ENCODE data around the gene ST14.

Gene ST14

GRCh38 chr11:130174642-130175041 is 15.1 kb downstream of the ST14 start:
- peaks cover 5 to 6% of the 10 kb centered on the region in 2 donors for H3K36me3 ChIP-seq (ENCODE audit: control insufficient read depth in 1 of 2, insufficient read depth in 2 of 2, low read length in 2 of 2)
- no peak overlapping the region for H3K27ac ChIP-seq (ENCODE audit: low read depth, low read length)
- peaks cover 41 to 45% of the 10 kb centered on the region in 2 donors for H3K4me1 ChIP-seq (ENCODE audit: control insufficient read depth in 1 of 2, insufficient read depth in 2 of 2, low read length in 2 of 2)
- H3K4me3 ChIP-seq (ENCODE audit: low read depth in 1 of 2, low read length in 2 of 2): no peak overlapping the region
- no peaks in the 10 kb centered on the region for H3K9me3 ChIP-seq (ENCODE audit: control insufficient read depth in 1 of 2, low read length in 2 of 2)
- no peak overlapping the region for H3K9ac ChIP-seq (ENCODE audit: low read depth in 1 of 2, low read length in 2 of 2)
- H3K27me3 ChIP-seq (ENCODE audit: control insufficient read depth in 1 of 2, insufficient read depth in 2 of 2, low read length in 2 of 2): no peaks in the 10 kb centered on the region

DNA sequence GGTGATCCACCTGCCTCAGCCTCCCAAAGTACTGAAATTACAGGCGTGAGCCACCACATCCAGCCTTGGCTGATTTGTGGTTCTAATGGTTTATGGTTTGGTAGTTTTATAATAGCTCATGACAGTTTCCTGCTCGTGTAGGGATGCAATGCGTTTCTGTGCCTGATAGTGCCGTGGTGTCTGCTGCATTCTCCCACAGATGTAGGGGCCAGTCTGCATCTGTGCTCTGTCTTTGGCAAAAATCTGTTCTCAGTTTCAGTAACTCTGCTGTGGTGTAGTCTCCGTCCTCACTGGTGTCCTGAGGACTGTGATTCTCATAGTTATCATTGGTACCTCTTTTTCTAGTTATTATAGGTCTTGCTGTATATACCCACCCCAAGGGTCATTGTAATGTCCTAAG is 16.3 kb downstream of the ST14 start:
- no peaks in the 10 kb centered on the region for H3K9me3 ChIP-seq (ENCODE audit: control insufficient read depth in 1 of 2, low read length in 2 of 2)
- H3K4me3 ChIP-seq (ENCODE audit: low read depth in 1 of 2, low read length in 2 of 2): no peak overlapping the region
- H3K27me3 ChIP-seq (ENCODE audit: control insufficient read depth in 1 of 2, insufficient read depth in 2 of 2, low read length in 2 of 2): no peaks in the 10 kb centered on the region
- H3K4me1 ChIP-seq (ENCODE audit: control insufficient read depth in 1 of 2, insufficient read depth in 2 of 2, low read length in 2 of 2): peaks cover 41 to 48% of the 10 kb centered on the region in 2 donors
- no peak overlapping the region for H3K9ac ChIP-seq (ENCODE audit: low read depth in 1 of 2, low read length in 2 of 2)
- peaks cover 5 to 6% of the 10 kb centered on the region in 2 donors for H3K36me3 ChIP-seq (ENCODE audit: control insufficient read depth in 1 of 2, insufficient read depth in 2 of 2, low read length in 2 of 2)
- no peak overlapping the region for H3K27ac ChIP-seq (ENCODE audit: low read depth, low read length)

- peak overlapping the region; percentile 55 for H3K27ac ChIP-seq (ENCODE audit: low read depth, low read length)
- no peaks in the 10 kb centered on the region for H3K27me3 ChIP-seq (ENCODE audit: control insufficient read depth in 1 of 2, insufficient read depth in 2 of 2, low read length in 2 of 2)
- peaks cover 5 to 6% of the 10 kb centered on the region in 2 donors for H3K36me3 ChIP-seq (ENCODE audit: control insufficient read depth in 1 of 2, insufficient read depth in 2 of 2, low read length in 2 of 2)
- peaks cover 43 to 57% of the 10 kb centered on the region in 2 donors for H3K4me1 ChIP-seq (ENCODE audit: control insufficient read depth in 1 of 2, insufficient read depth in 2 of 2, low read length in 2 of 2)
- peak overlapping the region in 1 of 2 donors; percentile 54 for H3K9ac ChIP-seq (ENCODE audit: low read depth in 1 of 2, low read length in 2 of 2)
- no peaks in the 10 kb centered on the region for H3K9me3 ChIP-seq (ENCODE audit: control insufficient read depth in 1 of 2, low read length in 2 of 2)
- H3K4me3 ChIP-seq (ENCODE audit: low read depth in 1 of 2, low read length in 2 of 2): no peak overlapping the region
Observed at GRCh38 chr11:130177782-130178181, 18.2 kb downstream of the ST14 start.

GRCh38 chr11:130178441-130179339 is 19.1 kb downstream of the ST14 start:
- peaks cover 5% of the 10 kb centered on the region in 2 donors for H3K36me3 ChIP-seq (ENCODE audit: control insufficient read depth in 1 of 2, insufficient read depth in 2 of 2, low read length in 2 of 2)
- no peaks in the 10 kb centered on the region for H3K27me3 ChIP-seq (ENCODE audit: control insufficient read depth in 1 of 2, insufficient read depth in 2 of 2, low read length in 2 of 2)
- H3K4me1 ChIP-seq (ENCODE audit: control insufficient read depth in 1 of 2, insufficient read depth in 2 of 2, low read length in 2 of 2): peaks cover 40 to 58% of the 10 kb centered on the region in 2 donors
- peak overlapping the region; percentile 50 to 54 for H3K9ac ChIP-seq (ENCODE audit: low read depth in 1 of 2, low read length in 2 of 2)
- peak overlapping the region; percentile 79 for H3K27ac ChIP-seq (ENCODE audit: low read depth, low read length)
- H3K4me3 ChIP-seq (ENCODE audit: low read depth in 1 of 2, low read length in 2 of 2): peak overlapping the region in 1 of 2 donors; percentile 22
- no peaks in the 10 kb centered on the region for H3K9me3 ChIP-seq (ENCODE audit: control insufficient read depth in 1 of 2, low read length in 2 of 2)

- peaks cover 0 to 9% of the 10 kb centered on the region in 2 donors for H3K36me3 ChIP-seq (ENCODE audit: control insufficient read depth in 1 of 2, insufficient read depth in 2 of 2, low read length in 2 of 2)
- peaks cover 40 to 60% of the 10 kb centered on the region in 2 donors for H3K4me1 ChIP-seq (ENCODE audit: control insufficient read depth in 1 of 2, insufficient read depth in 2 of 2, low read length in 2 of 2)
- H3K4me3 ChIP-seq (ENCODE audit: low read depth in 1 of 2, low read length in 2 of 2): peak overlapping the region; percentile 22 to 38
- no peaks in the 10 kb centered on the region for H3K9me3 ChIP-seq (ENCODE audit: control insufficient read depth in 1 of 2, low read length in 2 of 2)
- H3K9ac ChIP-seq (ENCODE audit: low read depth in 1 of 2, low read length in 2 of 2): peak overlapping the region; percentile 50 to 60
- H3K27me3 ChIP-seq (ENCODE audit: control insufficient read depth in 1 of 2, insufficient read depth in 2 of 2, low read length in 2 of 2): no peaks in the 10 kb centered on the region
- H3K27ac ChIP-seq (ENCODE audit: low read depth, low read length): peak overlapping the region; percentile 79
Observed at GRCh38 chr11:130179396-130180306, 20.1 kb downstream of the ST14 start.

DNA sequence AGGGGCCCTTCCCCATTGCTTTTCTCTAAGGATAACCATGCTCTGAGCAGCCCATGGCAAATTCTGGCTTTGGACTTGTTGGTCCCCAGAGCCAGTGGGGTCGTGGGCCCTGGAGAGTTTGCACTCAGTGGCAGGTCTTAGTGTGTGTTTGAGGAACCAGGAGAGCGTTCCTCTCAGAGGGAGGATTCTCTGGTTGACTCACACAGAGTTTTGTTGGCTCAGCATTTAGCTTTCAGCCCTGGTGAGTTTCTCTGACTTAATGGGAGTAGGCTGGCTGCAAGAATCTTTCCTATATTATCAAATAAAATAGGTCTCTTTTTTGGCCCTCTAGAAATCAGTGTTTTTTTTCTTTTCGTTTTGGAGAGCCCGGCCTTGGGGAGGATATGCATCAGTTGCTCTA is 20.9 kb downstream of the ST14 start:
- Histone ChIP-seq H3K27ac (ENCODE audit: low read depth, low read length) (peak overlapping the region; percentile 79), H3K36me3 (ENCODE audit: control insufficient read depth in 1 of 2, insufficient read depth in 2 of 2, low read length in 2 of 2) (peaks cover 0 to 6% of the 10 kb centered on the region in 2 donors), H3K4me1 (ENCODE audit: control insufficient read depth in 1 of 2, insufficient read depth in 2 of 2, low read length in 2 of 2) (peaks cover 40 to 60% of the 10 kb centered on the region in 2 donors), H3K27me3 (ENCODE audit: control insufficient read depth in 1 of 2, insufficient read depth in 2 of 2, low read length in 2 of 2) (no peaks in the 10 kb centered on the region), H3K9ac (ENCODE audit: low read depth in 1 of 2, low read length in 2 of 2) (peak overlapping the region; percentile 50 to 68), H3K4me3 (ENCODE audit: low read depth in 1 of 2, low read length in 2 of 2) (peak overlapping the region; percentile 48 to 52), H3K9me3 (ENCODE audit: control insufficient read depth in 1 of 2, low read length in 2 of 2) (no peaks in the 10 kb centered on the region)

GRCh38 chr11:130180896-130181294 is 21.3 kb downstream of the ST14 start:
- Histone ChIP-seq H3K27ac (ENCODE audit: low read depth, low read length) (peak overlapping the region; percentile 64), H3K4me1 (ENCODE audit: control insufficient read depth in 1 of 2, insufficient read depth in 2 of 2, low read length in 2 of 2) (peaks cover 40 to 60% of the 10 kb centered on the region in 2 donors), H3K9me3 (ENCODE audit: control insufficient read depth in 1 of 2, low read length in 2 of 2) (no peaks in the 10 kb centered on the region), H3K9ac (ENCODE audit: low read depth in 1 of 2, low read length in 2 of 2) (peak overlapping the region; percentile 44 to 68), H3K36me3 (ENCODE audit: control insufficient read depth in 1 of 2, insufficient read depth in 2 of 2, low read length in 2 of 2) (peaks cover 0 to 6% of the 10 kb centered on the region in 2 donors), H3K27me3 (ENCODE audit: control insufficient read depth in 1 of 2, insufficient read depth in 2 of 2, low read length in 2 of 2) (no peaks in the 10 kb centered on the region), H3K4me3 (ENCODE audit: low read depth in 1 of 2, low read length in 2 of 2) (peak overlapping the region; percentile 48 to 52)

DNA sequence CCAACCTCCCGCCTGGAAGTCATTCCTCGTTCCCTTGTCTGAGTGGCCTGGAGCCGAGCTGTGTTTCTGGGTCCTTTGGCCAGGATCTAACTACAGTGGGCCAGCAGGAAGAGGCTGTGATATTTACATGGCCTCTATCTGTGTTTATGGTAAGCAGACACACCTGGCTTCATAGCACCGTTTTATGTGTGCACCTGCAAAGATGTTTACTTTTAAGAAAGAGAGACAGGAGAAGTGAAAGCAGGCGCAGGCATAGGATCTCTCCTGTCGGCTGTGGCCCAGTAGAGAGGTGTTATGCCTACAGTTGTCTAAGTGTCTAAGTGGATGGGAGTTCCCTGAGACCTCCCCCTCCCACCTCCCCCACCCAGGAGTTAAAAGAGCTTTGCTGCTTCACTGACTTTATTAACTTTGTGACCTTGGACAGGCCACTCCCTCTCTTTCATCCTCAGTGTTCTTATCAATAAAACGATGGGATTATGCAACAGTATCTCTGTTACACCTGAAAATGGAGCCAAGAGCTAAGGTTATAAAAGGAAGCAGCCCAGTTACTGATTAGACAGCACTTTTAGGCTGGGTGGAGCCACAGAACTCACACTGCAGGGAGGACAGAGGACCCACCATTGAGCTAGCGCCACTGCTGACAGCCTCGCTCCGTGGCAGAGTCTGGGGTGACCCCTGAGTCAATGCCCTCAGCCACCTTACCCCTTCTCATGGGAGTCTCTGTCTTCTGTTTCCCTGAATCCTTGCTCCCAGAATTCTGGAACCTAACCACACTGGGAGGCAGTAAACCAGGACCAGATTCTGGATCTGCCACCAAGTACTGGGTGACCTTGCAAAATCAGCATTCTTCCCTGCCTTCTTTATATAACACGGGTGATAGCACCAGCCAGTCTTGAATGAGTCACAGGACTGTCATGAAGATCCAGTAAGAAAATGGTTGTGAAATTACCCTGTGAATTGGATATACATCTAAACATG is 22.0 kb downstream of the ST14 start:
- peaks cover 40 to 60% of the 10 kb centered on the region in 2 donors for H3K4me1 ChIP-seq (ENCODE audit: control insufficient read depth in 1 of 2, insufficient read depth in 2 of 2, low read length in 2 of 2)
- H3K27ac ChIP-seq (ENCODE audit: low read depth, low read length): peak overlapping the region; percentile 80
- H3K36me3 ChIP-seq (ENCODE audit: control insufficient read depth in 1 of 2, insufficient read depth in 2 of 2, low read length in 2 of 2): peaks cover 0 to 6% of the 10 kb centered on the region in 2 donors
- H3K9ac ChIP-seq (ENCODE audit: low read depth in 1 of 2, low read length in 2 of 2): peak overlapping the region; percentile 49 to 68
- peak overlapping the region; percentile 48 to 59 for H3K4me3 ChIP-seq (ENCODE audit: low read depth in 1 of 2, low read length in 2 of 2)
- no peaks in the 10 kb centered on the region for H3K27me3 ChIP-seq (ENCODE audit: control insufficient read depth in 1 of 2, insufficient read depth in 2 of 2, low read length in 2 of 2)
- no peaks in the 10 kb centered on the region for H3K9me3 ChIP-seq (ENCODE audit: control insufficient read depth in 1 of 2, low read length in 2 of 2)

- Histone ChIP-seq H3K4me3 (ENCODE audit: low read depth in 1 of 2, low read length in 2 of 2) (no peak overlapping the region), H3K27ac (ENCODE audit: low read depth, low read length) (no peak overlapping the region), H3K9me3 (ENCODE audit: control insufficient read depth in 1 of 2, low read length in 2 of 2) (no peaks in the 10 kb centered on the region), H3K9ac (ENCODE audit: low read depth in 1 of 2, low read length in 2 of 2) (no peak overlapping the region), H3K36me3 (ENCODE audit: control insufficient read depth in 1 of 2, insufficient read depth in 2 of 2, low read length in 2 of 2) (peaks cover 7 to 16% of the 10 kb centered on the region in 2 donors), H3K4me1 (ENCODE audit: control insufficient read depth in 1 of 2, insufficient read depth in 2 of 2, low read length in 2 of 2) (peaks cover 44 to 61% of the 10 kb centered on the region in 2 donors), H3K27me3 (ENCODE audit: control insufficient read depth in 1 of 2, insufficient read depth in 2 of 2, low read length in 2 of 2) (no peaks in the 10 kb centered on the region)
Observed at GRCh38 chr11:130183878-130184610, 24.5 kb downstream of the ST14 start.

Data from duodenal mucosa (tissue), 2 donors.